Measurements from ENCODE around the gene ENPP1. TPM values are rescaled to one million over a fixed set of nuclear protein-coding genes. Genes with fewer than 3 reads are reported as not detected.
A peak's percentile ranks its signal among the peaks of the same experiment; 100 is the strongest.

Gene ENPP1
- polyA plus RNA-seq, 1 of the 3 experiments (the other 2 are of a cell fraction): not detected

- TF ChIP-seq PBX3 (IDR thresholded peaks at IDR 0.05) (peak; percentile 43), YY1 (IDR thresholded peaks at IDR 0.05; ENCODE audit: low read depth) (no peak), EP300 (IDR thresholded peaks at IDR 0.05; ENCODE audit: borderline replicate concordance in 1 of 2, low read depth in 1 of 2, low read length in 1 of 2) (0 out of 4 replicates have a peak, but pooled peaks of 1 of the 2 experiments have one; percentile 35), IRF3 (IDR thresholded peaks at IDR 0.05; ENCODE audit: low read depth, low read length) (no peak), NRF1 (IDR thresholded peaks at IDR 0.05; ENCODE audit: low read depth, low read length) (no peak), GATA2 (CRISPR knock-in tag; IDR thresholded peaks at IDR 0.05) (no peak), GABPA (IDR thresholded peaks at IDR 0.05; ENCODE audit: low read depth) (peak; percentile 26; the same call in 1 of the 2 replicates)
These were observed 130.1 kb downstream of the ENPP1 start (continued) for GRCh38 chr6:131937703-131938631.

Small RNA genes lying within 50 kb of the gene (small RNA-seq; reads per million reads assigned to genes)
- gene MIR548H5 (0 reads per million in 7 experiments), gene SELENOKP2 (0 to 2.1 (median 0) reads per million in 7 experiments)

Other genes with a start within 250 kb of the ENPP1 start
- gene ARG1, start 234.8 kb upstream of the ENPP1 start, polyA plus RNA-seq (2012; rRNA removed): not detected in 2 replicates
- 10.1 and 14.5 TPM in 2 replicates for gene MED23, start 179.8 kb upstream of the ENPP1 start, polyA plus RNA-seq (2012; rRNA removed)
- not detected in 2 replicates for gene ENPP3, start 170.7 kb upstream of the ENPP1 start, polyA plus RNA-seq (2012; rRNA removed)
- gene OR2A4, start 106.6 kb upstream of the ENPP1 start, polyA plus RNA-seq (2012; rRNA removed): not detected in 2 replicates
- gene CTAGE9, start 97.0 kb upstream of the ENPP1 start, polyA plus RNA-seq (2012; rRNA removed): not detected in 2 replicates
- gene CCN2, start 143.4 kb downstream of the ENPP1 start, polyA plus RNA-seq (2012; rRNA removed): 486 and 709 TPM in 2 replicates

Data from SK-N-SH (cell line).